Astrocyte of the spinal cord (primary cell): Measurements from ENCODE around the gene BRSK1.

Experiments used
- DNase-seq: peaks from one replicate; pipeline ENCODE4 v3.0.0; 2011; ENCODE audit warnings: low read depth, low spot score
- H3K4me3 ChIP-seq: 2 replicates; pipeline ENCODE4 v1.5.1; 2011; ENCODE audit warnings: low read depth, mild to moderate bottlenecking, low read length, moderate library complexity
- CTCF ChIP-seq: IDR thresholded peaks from 2 replicates; pipeline ENCODE4 v1.5.1; 2012; ENCODE audit warnings: low read depth, mild to moderate bottlenecking, low read length, inconsistent platforms
- in situ Hi-C: cut with HindIII; loops from 2 replicates; pipeline ENCODE4 v1.10.0; 2017; ENCODE audit warnings: low sequenced_read_pairs

BRSK1 gene

DNA sequence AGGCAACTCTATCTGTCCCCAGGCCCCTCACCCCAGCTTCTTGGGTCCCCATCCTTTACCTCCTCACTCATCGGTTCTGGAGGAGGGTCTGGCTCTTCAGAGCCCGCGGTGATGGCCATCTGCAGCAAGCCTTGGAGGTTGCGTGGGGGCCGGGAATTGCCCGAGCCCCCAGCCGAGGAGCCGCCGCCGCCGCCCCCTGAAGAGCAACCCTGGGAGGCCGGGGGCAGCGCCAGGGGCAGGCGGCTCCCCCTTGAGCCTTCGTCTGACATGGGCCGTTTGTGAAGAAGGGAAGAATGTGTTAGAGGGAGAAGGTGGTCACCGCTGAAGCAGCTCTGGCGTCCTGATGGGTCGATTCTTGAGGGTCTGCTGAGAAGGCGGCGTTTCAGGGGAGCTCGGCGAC is 4.5 kb upstream of the BRSK1 start:
- H3K4me3 ChIP-seq = peak overlapping the region; percentile 93
- no peak for TF ChIP-seq CTCF
- no peak for DNase-seq
- in situ Hi-C loops = no loop called here

DNA sequence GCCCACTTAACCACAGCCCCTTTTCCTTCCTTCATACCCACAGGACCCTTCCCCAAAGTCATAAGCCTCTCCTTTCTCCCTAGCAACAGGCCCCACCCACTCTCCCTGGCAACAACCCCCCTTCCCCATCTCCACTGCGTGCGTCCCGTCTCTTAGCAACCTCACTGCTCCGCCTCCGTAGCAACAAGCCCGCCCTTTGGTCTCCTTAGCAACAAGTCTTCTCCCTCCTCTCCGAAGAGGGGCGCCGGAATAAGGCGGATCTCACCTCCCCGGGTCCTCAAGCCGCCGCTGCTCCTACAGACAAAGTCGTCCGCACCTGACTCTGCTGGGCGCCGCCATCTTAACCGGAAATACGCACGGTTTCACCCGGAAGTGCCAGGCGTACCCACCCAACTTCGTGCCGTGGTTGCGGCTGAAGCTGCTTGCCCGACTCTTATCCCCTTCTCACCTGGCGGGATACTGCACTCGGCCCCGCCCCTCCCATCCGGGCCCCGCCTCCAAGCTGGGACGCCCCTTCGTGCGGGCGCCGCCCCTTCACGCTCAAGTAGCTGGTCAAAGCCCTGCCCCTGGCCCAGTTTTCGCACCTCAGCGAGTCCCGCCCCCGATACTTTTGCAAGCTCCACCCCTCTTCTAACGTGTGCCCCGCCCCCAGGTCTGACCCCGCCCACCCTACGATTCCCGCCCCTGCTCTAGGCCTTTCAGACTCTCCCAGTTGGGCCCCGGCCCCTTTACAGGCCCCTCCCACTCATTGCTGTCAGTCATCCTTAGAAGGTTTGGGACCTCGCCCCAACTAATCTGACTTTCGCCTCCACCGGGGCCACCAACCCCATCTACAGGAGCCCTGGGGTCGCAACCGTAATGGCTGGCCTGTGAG is 3.8 kb upstream of the BRSK1 start, which contains the start of gene HSPBP1:
Gene HSPBP1 (minus strand): TSS at position 341 of the 874 bp plus-strand sequence. CDS start 502 bp downstream, outside the sequence.
- peak; percentile 97 for DNase-seq
- no peak for TF ChIP-seq CTCF
- in situ Hi-C loops = no loop called here
- peak within 1 kb of the TSS; percentile 93 for H3K4me3 ChIP-seq

DNA sequence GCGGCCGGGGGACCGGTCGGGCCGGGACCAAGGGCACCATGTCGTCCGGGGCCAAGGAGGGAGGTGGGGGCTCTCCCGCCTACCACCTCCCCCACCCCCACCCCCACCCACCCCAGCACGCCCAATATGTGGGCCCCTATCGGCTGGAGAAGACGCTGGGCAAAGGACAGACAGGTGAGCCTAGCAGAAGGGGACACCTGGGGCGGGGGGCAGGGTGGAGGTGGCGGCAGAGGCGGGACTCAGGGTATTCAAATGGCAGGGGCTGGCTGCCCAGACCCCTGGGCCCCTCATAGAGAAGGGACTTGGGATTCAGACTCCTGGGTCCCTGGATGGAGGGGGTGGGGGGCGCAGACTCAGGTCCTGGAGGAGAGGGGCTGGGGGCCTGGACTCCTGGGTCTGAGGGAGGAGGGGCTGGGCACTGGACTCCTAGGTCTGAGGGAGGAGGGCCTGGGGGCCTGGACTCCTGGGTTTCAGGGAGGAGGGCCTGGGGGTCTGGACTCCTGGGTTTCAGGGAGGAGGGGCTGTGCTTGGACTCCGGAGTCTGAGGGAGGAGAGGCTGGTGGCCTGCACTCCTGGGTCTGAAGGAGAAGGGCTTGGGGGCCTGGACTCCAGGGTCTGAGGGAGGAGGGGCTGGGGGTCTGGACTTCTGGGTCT is 735 bp downstream of the BRSK1 start:
- in situ Hi-C loops = no loop called here

GRCh38 chr19:55285229-55285890 is 1.6 kb downstream of the BRSK1 start:
- H3K4me3 ChIP-seq = peak overlapping the region; percentile 49
- TF ChIP-seq CTCF = no peak
- in situ Hi-C loops = no loop called here
- DNase-seq = no peak

More for the DNA sequence above, 735 bp downstream of the BRSK1 start:
- H3K4me3 ChIP-seq = peak overlapping the region; percentile 49
- no peak for DNase-seq
- TF ChIP-seq CTCF = no peak

GRCh38 chr19:55287361-55288079 is 3.7 kb downstream of the BRSK1 start:
- no peak for DNase-seq
- TF ChIP-seq CTCF = no peak
- in situ Hi-C loops = no loop called here
- no peak overlapping the region for H3K4me3 ChIP-seq

DNA sequence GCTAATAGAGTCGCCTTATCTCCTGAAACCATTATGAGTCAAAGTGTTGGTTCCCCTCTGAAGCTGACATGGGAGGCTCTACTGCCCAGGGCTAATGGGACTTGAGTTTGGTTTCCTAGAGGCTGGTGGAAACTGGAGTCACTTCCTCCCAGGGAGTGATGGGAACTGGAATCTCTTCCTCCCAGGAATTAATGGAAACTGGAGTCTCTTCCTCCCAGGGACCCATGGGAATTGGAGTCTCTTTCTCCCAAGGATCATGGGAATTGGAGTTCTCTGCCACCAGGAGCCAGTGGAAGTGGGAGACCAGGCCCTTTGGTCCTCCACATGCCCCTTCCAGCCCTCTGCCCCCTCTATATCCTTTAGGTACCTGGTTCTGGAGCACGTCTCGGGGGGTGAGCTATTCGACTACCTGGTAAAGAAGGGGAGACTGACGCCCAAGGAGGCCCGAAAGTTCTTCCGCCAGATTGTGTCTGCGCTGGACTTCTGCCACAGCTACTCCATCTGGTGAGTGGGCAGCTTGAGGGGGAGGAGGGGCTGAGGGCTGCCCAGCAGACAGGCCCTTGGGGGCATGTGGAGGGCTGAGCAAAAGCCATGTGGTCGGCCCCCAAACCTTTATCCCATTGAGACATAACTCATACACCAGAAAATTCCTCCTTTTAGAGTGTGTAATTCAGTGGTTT is 5.5 kb downstream of the BRSK1 start:
- no peak overlapping the region for H3K4me3 ChIP-seq
- no peak for TF ChIP-seq CTCF
- no peak for DNase-seq
- in situ Hi-C loops = no loop called here
